HepG2 (cell line): ENCODE data around the gene STAT5A. TPM values are rescaled to one million over a fixed set of nuclear protein-coding genes. Genes with fewer than 3 reads are reported as not detected.
A peak's percentile ranks its signal among the peaks of the same experiment; 100 is the strongest.

ENCODE experiments used
- DNMT1 ChIP-seq: sonication (generic); formaldehyde crosslinking; IDR thresholded peaks from 2 replicates; pipeline ENCODE4 v1.5.1; 2020; ENCODE audit warnings: mild to moderate bottlenecking, missing genetic modification reagents
- EED ChIP-seq: sonication (generic); formaldehyde crosslinking; IDR thresholded peaks from 2 replicates; pipeline ENCODE4 v1.5.0; 2020; ENCODE audit warnings: mild to moderate bottlenecking, missing genetic modification reagents
- GABPA ChIP-seq, 2 experiments: IDR thresholded peaks; 2 replicates each; pipeline ENCODE4 v1.6.1; 2011 to 2016; ENCODE audit warnings: low read depth in 2 of 2, low read length in 1 of 2, missing biosample characterization in 1 of 2, missing genetic modification characterization in 1 of 2
- HNF4G ChIP-seq, 2 experiments: sonication (generic) in 1 of 2; formaldehyde crosslinking in 1 of 2; IDR thresholded peaks; 2 replicates each; pipeline versions ENCODE4 v1.4.0 to v1.6.1; 2011 to 2020; ENCODE audit warnings: borderline replicate concordance in 2 of 2, low read depth in 2 of 2, mild to moderate bottlenecking in 2 of 2, low read length in 1 of 2, missing genetic modification reagents in 1 of 2, moderate library complexity in 1 of 2
- HOXD1 ChIP-seq: sonication (generic); formaldehyde crosslinking; IDR thresholded peaks from 2 replicates; pipeline ENCODE4 v1.5.0; 2020; ENCODE audit warnings: missing genetic modification reagents
- IRF9 ChIP-seq: sonication (generic); formaldehyde crosslinking; IDR thresholded peaks from 2 replicates; pipeline ENCODE4 v1.8.0; 2022; ENCODE audit warnings: missing genetic modification reagents, mild to moderate bottlenecking, borderline replicate concordance
- MAFK ChIP-seq, 2 experiments: IDR thresholded peaks in 1 of 2; conservative IDR thresholded peaks in 1 of 2; 2 replicates each; pipeline ENCODE4 v1.6.1; 2011; ENCODE audit warnings: improper control_type of control experiment in 2 of 2, low read length in 2 of 2
- NR2F6 ChIP-seq, 2 experiments: IDR thresholded peaks; 2 replicates each; pipeline ENCODE4 v1.6.1; 2016; ENCODE audit warnings: antibody characterized with exemption in 1 of 2, mild to moderate bottlenecking in 1 of 2
- SP5 ChIP-seq: IDR thresholded peaks from 2 replicates; pipeline ENCODE4 v1.6.1; 2016; ENCODE audit warnings: low read depth, borderline replicate concordance
- ZC3H13 ChIP-seq: sonication (generic); formaldehyde crosslinking; IDR thresholded peaks from 2 replicates; pipeline ENCODE4 v1.8.1; 2023; ENCODE audit warnings: mild to moderate bottlenecking, missing genetic modification reagents, moderate library complexity
- ZFYVE20 ChIP-seq: sonication (generic); formaldehyde crosslinking; IDR thresholded peaks from 2 replicates; pipeline ENCODE4 v1.8.0; 2023; ENCODE audit warnings: low read depth, mild to moderate bottlenecking, moderate library complexity, missing genetic modification reagents, borderline replicate concordance
- ZNF431 ChIP-seq: sonication (generic); formaldehyde crosslinking; IDR thresholded peaks from 2 replicates; pipeline ENCODE4 v1.9.0; 2022; ENCODE audit warnings: missing genetic modification reagents, low read depth, mild to moderate bottlenecking, borderline replicate concordance
- ZNF574 ChIP-seq: sonication (generic); formaldehyde crosslinking; IDR thresholded peaks from 2 replicates; pipeline ENCODE4 v1.4.0; 2020; ENCODE audit warnings: missing genetic modification reagents
- ZNF747 ChIP-seq: sonication (generic); formaldehyde crosslinking; IDR thresholded peaks from 2 replicates; pipeline ENCODE4 v1.8.1; 2023; ENCODE audit warnings: missing genetic modification reagents, mild to moderate bottlenecking, borderline replicate concordance
- polyA plus RNA-seq, 8 experiments: library from polyadenylated mRNA; depleted of rRNA in 3 of 8; stranded (reverse) in 7 of 8; unstranded in 1 of 8; fragments of >200 nt; fragmentation: Illumina TruSeq in 4 of 8; extraction: Trizol in 4 of 8; gene quantifications; 2 replicates each; pipeline versions ENCODE4 v1.2.1 to v1.2.3, GENCODE V29; 2011 to 2016; ENCODE audit warnings: low read depth in 4 of 8, missing spikeins in 1 of 8, mixed read lengths in 1 of 8; ENCODE audit not compliant: insufficient read depth in 1 of 8
- total RNA-seq, 5 experiments: library from RNA; depleted of rRNA; stranded (reverse); fragments of >200 nt; fragmentation: Illumina TruSeq; extraction: Trizol; gene quantifications; 2 replicates each; pipeline ENCODE4 v1.2.3, GENCODE V29; 2016; ENCODE audit warnings: low read depth in 1 of 5
- TF ChIP-seq, protein P1 (sequence below): sonication (generic); formaldehyde crosslinking; IDR thresholded peaks from 2 replicates; pipeline ENCODE4 v1.4.0; 2020; ENCODE audit warnings: mild to moderate bottlenecking, missing genetic modification reagents, borderline replicate concordance
- TF ChIP-seq, protein P2 (sequence below): sonication (generic); formaldehyde crosslinking; conservative IDR thresholded peaks from 2 replicates; pipeline ENCODE4 v1.4.0; 2020; ENCODE audit warnings: missing genetic modification reagents
- TF ChIP-seq, protein P3 (sequence below): sonication (generic); IDR thresholded peaks from 2 replicates; pipeline ENCODE4 v1.6.1; 2016; ENCODE audit warnings: low read depth, borderline replicate concordance

STAT5A gene
- total and polyA plus RNA-seq, 2 of the 13 experiments (the other 11 are each of a cell fraction or from before 2014, with no cell fraction given): 1.4 to 4.1 TPM

DNA sequence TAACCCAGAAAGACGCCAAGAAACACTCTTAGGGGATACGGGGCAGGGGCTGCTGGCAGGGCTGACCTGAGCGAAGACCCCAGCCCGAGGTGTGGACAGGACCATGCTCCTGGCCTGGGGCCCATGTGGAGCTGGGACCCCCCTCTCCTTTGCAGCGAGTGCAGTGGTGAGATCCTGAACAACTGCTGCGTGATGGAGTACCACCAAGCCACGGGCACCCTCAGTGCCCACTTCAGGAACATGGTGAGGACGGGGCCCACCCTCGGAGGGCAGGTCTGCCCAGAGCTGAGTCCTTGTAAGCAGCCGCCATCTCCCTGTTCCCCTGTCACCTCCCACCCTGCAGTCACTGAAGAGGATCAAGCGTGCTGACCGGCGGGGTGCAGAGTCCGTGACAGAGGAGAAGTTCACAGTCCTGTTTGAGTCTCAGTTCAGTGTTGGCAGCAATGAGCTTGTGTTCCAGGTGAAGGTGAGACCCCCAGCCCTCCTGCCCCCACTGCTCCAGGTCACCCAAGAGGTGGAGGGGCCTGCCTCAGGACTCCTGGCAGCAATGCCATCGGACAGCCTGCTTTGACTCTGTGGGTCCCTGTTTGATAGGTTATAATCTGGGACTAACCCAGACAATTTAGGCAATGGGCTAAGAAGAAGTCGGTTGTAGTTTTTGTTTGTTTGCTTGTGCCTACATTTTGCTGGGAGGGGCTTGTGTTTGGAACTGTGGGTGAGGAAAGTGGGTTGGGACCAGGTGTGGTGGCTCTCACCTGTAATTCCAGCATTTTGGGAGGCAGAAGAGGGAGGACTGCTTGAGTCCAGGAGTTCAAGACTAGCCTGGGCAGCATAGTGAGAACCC, 16.1 kb downstream of the STAT5A start (continued):
- TF ChIP-seq HOXD1 (0 out of 2 replicates have a peak, but pooled peaks have one; percentile 35), HNF4G (IDR thresholded peaks at IDR 0.05; ENCODE audit: borderline replicate concordance, low read depth, low read length) (peak; percentile 83), HNF4G (CRISPR knock-in tag; IDR thresholded peaks at IDR 0.05; ENCODE audit: borderline replicate concordance, low read depth) (no peak), ZFYVE20 (CRISPR knock-in tag) (no peak), ZNF431 (no peak), IRF9 (CRISPR knock-in tag) (0 out of 2 replicates have a peak, but pooled peaks have one; percentile 18), ZC3H13 (no peak), ZNF747 (CRISPR knock-in tag) (0 out of 2 replicates have a peak, but pooled peaks have one; percentile 26), ZNF574 (peak; percentile 40), EED (CRISPR knock-in tag) (no peak), GABPA (IDR thresholded peaks at IDR 0.05; ENCODE audit: low read depth, low read length) (no peak), GABPA (CRISPR knock-in tag; IDR thresholded peaks at IDR 0.05; ENCODE audit: low read depth) (no peak), NR2F6 (IDR thresholded peaks at IDR 0.05) (peak; percentile 24; the same call in 1 of the 2 replicates), NR2F6 (CRISPR knock-in tag; IDR thresholded peaks at IDR 0.05) (peak; percentile 51; the same call in 1 of the 2 replicates), DNMT1 (no peak), SP5 (CRISPR knock-in tag) (0 out of 2 replicates have a peak, but pooled peaks have one; percentile 16), MAFK (conservative IDR thresholded peaks at IDR 0.05 in 1 of 2, IDR thresholded peaks at IDR 0.05 in 1 of 2; ENCODE audit: low read length in 2 of 2) (no peak)
- TF ChIP-seq, protein P1, sequence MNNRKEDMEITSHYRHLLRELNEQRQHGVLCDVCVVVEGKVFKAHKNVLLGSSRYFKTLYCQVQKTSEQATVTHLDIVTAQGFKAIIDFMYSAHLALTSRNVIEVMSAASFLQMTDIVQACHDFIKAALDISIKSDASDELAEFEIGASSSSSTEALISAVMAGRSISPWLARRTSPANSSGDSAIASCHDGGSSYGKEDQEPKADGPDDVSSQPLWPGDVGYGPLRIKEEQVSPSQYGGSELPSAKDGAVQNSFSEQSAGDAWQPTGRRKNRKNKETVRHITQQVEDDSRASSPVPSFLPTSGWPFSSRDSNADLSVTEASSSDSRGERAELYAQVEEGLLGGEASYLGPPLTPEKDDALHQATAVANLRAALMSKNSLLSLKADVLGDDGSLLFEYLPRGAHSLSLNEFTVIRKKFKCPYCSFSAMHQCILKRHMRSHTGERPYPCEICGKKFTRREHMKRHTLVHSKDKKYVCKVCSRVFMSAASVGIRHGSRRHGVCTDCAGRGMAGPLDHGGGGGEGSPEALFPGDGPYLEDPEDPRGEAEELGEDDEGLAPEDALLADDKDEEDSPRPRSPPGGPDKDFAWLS: no peak
- TF ChIP-seq, protein P2, sequence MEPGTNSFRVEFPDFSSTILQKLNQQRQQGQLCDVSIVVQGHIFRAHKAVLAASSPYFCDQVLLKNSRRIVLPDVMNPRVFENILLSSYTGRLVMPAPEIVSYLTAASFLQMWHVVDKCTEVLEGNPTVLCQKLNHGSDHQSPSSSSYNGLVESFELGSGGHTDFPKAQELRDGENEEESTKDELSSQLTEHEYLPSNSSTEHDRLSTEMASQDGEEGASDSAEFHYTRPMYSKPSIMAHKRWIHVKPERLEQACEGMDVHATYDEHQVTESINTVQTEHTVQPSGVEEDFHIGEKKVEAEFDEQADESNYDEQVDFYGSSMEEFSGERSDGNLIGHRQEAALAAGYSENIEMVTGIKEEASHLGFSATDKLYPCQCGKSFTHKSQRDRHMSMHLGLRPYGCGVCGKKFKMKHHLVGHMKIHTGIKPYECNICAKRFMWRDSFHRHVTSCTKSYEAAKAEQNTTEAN (CRISPR knock-in tag): 0 out of 2 replicates have a peak, but pooled peaks have one; percentile 44
- TF ChIP-seq, protein P3, sequence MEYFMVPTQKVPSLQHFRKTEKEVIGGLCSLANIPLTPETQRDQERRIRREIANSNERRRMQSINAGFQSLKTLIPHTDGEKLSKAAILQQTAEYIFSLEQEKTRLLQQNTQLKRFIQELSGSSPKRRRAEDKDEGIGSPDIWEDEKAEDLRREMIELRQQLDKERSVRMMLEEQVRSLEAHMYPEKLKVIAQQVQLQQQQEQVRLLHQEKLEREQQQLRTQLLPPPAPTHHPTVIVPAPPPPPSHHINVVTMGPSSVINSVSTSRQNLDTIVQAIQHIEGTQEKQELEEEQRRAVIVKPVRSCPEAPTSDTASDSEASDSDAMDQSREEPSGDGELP: no peak
